NK-92 treated with Interleukin-12 subunit alpha and Interleukin-12 subunit beta, amount 100 ng/mL, for 24 hours (cell line): ENCODE measurements around the gene SEMG2.

ENCODE experiments used
- DNase-seq: peaks from one replicate; lab custom pipeline; 2025; lab: John Stamatoyannopoulos, UW

The SEMG2 gene

DNA sequence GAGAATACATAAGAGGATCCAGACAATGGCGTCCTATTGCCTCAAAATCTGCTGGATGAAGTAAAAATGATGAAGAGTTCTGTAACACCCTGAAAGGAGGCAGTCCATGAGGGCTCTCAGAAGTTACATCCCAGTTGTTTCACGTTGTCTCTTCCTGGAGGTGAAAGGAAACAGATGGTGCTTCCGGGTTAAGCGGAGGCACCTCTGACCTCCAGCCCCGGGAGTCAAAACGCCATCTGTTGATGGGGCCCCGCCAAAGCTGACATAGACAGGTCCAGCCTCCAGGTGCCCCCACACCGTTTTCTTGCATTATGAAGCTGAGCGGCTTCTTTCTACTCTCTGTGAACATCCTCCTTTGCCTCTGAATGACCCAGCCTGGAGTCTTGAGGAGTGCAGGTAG lies 9.5 kb downstream of the SEMG2 start:
- no peak for DNase-seq

DNA sequence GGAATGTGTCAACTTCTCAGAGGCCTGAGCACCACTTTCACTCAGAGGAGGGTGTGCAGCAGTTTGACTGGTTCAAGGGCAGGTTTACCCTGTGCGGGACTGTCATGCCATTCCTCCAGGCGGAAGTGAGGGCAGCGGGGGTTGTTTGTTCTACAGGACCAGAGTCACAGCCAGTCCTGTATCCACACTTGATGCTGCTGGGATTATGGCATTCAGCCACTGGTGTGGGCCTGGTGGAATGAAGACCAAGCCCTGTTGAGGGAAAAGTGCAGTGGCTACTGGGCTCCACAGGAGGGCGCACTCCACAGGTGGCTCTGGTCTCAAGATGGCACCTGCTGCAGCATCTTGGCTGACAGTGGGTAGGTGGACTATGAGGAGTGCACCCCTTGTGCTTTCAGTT lies 14.8 kb downstream of the SEMG2 start:
- DNase-seq: no peak

DNA sequence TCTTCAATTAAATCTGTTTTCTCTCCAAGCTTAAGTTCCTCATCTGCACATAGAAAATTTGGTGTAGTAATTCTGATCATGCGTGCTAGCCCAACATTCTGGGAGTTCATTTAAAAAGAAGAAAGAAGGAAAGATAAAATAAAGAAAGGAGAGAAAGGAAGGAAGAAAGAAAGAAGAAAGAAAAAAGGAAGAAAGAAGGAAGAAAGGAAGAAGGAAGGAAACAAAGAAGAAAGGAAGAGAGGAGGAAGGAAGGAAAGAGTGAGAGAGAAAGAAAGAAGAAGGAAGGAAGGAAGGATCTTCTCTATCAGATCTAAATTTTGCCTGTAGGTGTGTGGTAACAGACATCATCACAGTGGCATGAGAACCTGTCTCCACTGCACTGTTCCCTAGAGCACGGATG lies 17.0 kb downstream of the SEMG2 start:
- DNase-seq: no peak

DNA sequence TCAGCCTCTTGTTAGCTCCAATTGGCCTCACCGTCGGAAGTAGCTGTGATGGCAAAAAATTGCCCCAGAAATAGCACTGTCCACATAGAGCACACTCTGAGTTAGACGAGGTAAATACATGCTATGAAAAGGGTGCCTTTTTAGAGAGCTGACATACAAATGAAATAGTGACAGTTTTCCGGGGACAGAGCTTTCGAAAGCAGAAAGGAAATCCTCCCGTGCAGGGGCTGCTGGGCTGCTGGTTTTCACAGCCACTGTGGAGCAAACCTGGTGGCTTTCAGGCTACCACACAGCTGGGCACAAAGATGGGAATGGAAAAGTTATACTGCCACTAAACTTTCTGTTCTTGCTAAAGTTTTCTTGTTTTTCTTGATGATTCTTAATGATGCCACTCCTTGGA lies 24.9 kb downstream of the SEMG2 start:
- DNase-seq: no peak

GRCh38 chr20:45247865-45248264 lies 26.7 kb downstream of the SEMG2 start:
- DNase-seq: no peak

GRCh38 chr20:45248609-45249008 lies 27.4 kb downstream of the SEMG2 start:
- no peak for DNase-seq

GRCh38 chr20:45251884-45252560 lies 30.8 kb downstream of the SEMG2 start:
- no peak for DNase-seq

- DNase-seq: no peak
Measured at GRCh38 chr20:45253261-45253660, 32.1 kb downstream of the SEMG2 start.

GRCh38 chr20:45254383-45255262 lies 33.5 kb downstream of the SEMG2 start, which contains the start of gene SLPI:
SLPI (minus strand) TSS chr20:45254564; CDS start chr20:45254543, 21 bp downstream.
- no peak for DNase-seq

DNA sequence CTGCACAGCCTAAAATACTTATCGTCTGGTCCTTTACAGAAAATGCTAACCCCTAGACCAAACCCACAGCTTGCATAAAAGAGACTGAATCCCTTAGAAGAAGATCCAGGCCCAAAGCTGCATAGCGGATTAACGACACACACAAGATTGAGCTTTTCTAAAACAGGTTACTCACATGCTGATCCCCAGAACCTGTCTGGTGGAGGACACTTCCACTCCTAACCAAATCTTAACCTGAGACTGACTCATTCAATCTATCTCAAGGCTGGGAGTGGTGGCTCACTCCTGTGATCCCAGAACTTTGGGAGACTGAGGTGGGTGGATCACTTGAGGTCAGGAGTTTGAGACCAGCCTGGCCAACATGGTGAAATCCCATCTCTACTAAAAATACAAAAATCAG lies 36.0 kb downstream of the SEMG2 start:
- DNase-seq: no peak

DNA sequence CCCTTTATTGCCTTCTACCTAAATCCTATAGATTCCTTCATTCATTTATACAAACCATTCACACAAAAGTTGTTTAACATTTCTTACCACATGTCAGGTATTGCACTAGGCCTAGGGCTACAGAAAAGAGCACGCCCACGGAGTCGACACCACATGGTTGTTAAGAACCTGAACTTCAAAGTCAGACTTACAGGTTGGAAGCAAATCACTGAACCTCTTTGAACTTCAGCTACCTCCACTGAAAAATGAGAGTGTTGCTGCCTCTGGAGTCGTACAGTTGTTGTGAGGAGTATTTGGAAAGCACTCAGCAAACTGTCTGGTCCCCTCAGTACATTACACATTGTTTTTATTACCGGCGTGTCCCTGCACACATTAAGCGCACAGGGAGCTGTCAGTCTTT lies 36.5 kb downstream of the SEMG2 start:
- no peak for DNase-seq

DNA sequence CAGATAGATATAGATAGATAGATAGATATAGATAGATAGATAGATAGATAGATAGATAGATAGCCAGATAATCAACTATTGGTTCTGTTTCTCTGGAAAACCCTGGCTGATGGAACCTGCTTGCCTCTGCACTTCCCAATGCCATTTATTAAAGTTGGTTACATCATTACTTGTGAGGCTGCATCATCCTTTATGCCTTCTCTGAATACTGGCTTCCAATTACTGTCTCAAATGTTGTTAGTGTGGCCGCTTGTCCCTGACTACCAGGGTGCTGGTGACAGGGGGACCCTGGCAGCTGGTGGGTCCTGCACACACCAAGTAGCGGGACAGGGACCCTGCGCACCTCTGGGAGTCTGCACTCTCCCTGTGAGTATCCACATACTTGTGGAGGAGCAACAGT lies 37.1 kb downstream of the SEMG2 start:
- no peak for DNase-seq

DNA sequence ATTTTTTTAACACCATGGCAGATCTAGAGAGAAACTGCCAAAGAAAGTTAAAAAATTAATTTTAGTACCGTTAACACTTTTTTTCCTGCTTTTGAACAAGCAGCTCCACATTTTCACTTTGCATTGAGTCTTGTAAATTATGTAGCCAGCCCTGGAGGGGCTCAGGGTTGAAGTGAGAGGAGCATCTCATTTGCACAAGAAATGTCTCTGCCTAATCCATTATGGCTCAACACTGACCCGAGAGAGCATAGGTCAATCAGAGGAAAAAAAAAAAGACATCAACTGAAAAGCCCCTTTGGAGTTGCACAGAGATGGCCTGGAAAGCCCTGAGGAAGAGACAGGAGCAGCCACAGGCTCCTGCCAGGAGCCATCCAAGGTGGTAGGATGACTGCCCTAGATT lies 37.5 kb downstream of the SEMG2 start:
- DNase-seq: no peak

DNA sequence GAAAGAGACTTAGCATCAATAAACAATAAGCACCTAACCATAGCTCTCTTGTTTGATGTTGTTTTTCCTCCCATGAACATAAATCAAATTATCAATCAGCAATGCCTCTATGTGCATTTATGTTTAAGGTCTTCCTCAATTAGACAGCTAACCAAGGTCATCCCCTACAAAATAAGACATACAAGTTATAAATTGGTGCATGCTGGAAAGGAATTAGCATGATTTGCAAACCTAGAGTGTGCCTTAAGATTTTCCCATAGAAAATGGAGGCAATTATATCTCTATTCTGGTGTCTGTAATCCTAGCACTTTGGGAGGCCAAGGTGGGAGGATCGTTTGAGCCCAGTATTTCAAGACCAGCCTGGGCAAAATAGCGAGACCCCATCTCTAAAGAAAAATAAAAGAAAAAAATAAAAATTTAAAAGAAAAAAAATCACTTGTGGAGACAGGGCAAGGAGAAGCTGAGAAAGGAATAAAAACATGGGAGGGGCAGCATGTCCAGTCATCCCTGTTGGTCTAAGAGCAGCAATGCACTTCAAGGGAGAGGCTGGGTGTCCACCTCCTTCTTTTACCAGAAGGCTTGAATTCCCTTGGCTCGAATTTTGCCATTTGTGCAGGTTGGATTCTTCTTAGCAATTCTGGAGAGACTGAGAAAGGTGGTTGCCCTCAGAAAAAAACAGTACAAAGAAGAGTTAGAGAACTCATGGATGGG lies 42.5 kb downstream of the SEMG2 start:
- no peak for DNase-seq

- no peak for DNase-seq
Measured at GRCh38 chr20:45266977-45267376, 45.8 kb downstream of the SEMG2 start.

- DNase-seq: no peak
Measured at GRCh38 chr20:45268531-45268930, 47.4 kb downstream of the SEMG2 start.

GRCh38 chr20:45269056-45269455 lies 47.9 kb downstream of the SEMG2 start:
- no peak for DNase-seq

- no peak for DNase-seq
Measured at GRCh38 chr20:45269754-45270270, 48.6 kb downstream of the SEMG2 start.
